Cardiac fibroblast (primary cell): ENCODE data around the gene PPP2R3B.

ENCODE experiments used
- DNase-seq, 2 donors: peaks; one replicate each; pipeline versions ENCODE4 v3.0.0 to v3.0.0-alpha.2; 2010; ENCODE audit warnings: low read depth in 2 of 2
- H3K4me3 ChIP-seq, 2 donors: replicated peaks in 1 of 2; 1 replicate in 1 of 2; 2 replicates in 1 of 2; pipeline ENCODE4 v1.5.1; 2011; ENCODE audit warnings: low read depth in 2 of 2, low read length in 2 of 2, mild to moderate bottlenecking in 2 of 2, moderate library complexity in 1 of 2
- TF ChIP-seq, protein P1 (sequence below): IDR thresholded peaks from one replicate; pipeline ENCODE4 v1.5.1; 2011; ENCODE audit warnings: low read depth, mild to moderate bottlenecking, low read length, inconsistent platforms

PPP2R3B gene

GRCh38 chrX:357693-358471, 28.8 kb downstream of the PPP2R3B start:
- H3K4me3 ChIP-seq, result no peak overlapping the region
- DNase-seq, result peak; percentile 37 to 79
- TF ChIP-seq, protein P1, sequence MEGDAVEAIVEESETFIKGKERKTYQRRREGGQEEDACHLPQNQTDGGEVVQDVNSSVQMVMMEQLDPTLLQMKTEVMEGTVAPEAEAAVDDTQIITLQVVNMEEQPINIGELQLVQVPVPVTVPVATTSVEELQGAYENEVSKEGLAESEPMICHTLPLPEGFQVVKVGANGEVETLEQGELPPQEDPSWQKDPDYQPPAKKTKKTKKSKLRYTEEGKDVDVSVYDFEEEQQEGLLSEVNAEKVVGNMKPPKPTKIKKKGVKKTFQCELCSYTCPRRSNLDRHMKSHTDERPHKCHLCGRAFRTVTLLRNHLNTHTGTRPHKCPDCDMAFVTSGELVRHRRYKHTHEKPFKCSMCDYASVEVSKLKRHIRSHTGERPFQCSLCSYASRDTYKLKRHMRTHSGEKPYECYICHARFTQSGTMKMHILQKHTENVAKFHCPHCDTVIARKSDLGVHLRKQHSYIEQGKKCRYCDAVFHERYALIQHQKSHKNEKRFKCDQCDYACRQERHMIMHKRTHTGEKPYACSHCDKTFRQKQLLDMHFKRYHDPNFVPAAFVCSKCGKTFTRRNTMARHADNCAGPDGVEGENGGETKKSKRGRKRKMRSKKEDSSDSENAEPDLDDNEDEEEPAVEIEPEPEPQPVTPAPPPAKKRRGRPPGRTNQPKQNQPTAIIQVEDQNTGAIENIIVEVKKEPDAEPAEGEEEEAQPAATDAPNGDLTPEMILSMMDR, result no peak

DNA sequence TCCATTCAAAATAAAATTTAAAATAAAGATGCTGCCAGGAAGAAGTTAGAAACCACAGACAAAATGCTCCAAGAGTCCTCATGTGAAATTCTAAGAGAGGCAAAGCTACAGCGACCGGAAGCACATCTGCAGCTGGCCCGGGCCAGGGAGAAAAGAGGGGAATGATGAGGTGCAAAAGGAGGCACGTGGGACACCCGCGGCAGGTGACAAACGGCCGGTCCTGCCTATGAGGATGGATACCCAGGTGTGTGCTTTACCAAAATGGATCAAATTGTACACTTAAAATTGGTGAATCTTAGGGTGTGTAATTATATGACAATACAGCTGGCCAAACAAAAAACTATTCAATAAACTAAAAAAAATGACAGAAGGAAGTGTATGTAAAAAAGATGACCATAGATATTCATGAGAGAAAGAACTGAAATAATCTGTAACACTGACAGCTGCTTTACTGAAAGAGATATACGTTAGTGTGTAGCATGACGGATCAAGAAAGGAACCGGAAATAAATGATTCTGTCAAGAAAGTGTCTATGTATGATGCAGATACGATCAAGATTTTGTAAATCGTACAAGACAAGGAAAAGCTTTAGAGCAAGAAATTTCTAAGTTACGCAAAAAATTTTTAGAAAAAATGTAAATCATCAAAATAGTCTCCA, 29.5 kb downstream of the PPP2R3B start:
- H3K4me3 ChIP-seq, result no peak overlapping the region
- DNase-seq, result no peak
- TF ChIP-seq, protein P1, result no peak

DNA sequence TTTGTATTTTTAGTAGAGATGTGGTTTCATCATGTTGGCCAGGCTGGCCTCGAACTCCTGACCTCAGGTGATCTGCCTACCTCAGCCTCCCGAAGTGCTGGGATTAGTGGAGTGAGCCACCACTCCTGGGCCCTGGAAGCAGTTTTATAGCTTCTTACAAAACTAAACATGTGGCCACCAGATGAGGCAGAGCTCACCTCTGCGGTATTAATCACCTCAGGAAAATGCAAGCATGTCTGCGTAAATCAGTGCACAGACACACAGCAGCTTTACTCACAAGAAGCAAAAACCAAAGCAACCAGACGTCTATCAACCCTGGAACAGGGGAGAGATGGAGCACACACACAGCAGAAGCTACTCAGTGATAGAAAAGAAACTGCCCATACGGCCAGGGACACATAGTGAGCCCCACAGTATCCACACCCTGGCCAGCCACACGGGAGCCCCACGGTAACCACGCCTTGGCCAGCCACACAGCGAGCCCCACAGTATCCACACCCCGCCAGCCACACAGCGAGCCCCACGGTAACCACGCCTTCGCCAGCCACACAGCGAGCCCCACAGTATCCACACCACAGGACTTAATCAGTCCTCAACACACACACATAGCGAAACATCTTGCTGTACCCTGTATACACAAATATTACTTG, 30.2 kb downstream of the PPP2R3B start:
- TF ChIP-seq, protein P1, result no peak
- no peak overlapping the region for H3K4me3 ChIP-seq
- DNase-seq, result no peak

DNA sequence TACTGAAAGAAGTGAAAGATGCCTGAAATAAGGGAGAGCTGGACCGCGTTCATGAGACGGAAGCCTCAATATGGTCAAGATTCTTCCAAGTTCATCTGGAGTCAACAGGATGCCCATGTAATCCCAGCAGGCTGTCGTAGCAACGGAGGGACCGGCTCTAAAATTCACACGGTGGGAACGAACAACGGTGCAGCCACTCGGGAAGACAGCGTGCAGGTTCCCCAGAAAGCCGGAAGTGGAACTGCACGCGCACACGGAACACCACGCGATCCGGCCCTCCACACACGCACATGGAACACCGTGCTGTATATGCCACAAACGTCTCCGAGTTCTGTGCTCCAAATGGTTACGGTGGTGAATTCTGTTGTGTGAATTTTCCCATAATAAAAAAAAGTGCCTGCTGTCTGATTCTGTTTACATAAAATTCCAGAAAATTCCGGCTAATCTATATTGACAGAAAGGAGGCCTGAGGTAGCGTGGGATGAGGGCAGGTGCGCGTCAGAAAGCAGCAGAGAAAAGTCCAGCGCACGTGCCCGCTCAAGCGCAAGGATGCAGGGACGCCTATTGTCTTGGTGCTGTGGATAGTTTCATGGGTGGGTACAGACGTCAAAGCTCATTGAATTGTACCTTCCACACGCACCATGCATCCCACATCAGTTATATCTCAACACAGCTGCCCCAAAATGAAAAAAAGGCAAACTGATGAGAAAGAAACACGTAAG, 31.2 kb downstream of the PPP2R3B start:
- no peak overlapping the region for H3K4me3 ChIP-seq
- TF ChIP-seq, protein P1, result no peak
- no peak for DNase-seq

DNA sequence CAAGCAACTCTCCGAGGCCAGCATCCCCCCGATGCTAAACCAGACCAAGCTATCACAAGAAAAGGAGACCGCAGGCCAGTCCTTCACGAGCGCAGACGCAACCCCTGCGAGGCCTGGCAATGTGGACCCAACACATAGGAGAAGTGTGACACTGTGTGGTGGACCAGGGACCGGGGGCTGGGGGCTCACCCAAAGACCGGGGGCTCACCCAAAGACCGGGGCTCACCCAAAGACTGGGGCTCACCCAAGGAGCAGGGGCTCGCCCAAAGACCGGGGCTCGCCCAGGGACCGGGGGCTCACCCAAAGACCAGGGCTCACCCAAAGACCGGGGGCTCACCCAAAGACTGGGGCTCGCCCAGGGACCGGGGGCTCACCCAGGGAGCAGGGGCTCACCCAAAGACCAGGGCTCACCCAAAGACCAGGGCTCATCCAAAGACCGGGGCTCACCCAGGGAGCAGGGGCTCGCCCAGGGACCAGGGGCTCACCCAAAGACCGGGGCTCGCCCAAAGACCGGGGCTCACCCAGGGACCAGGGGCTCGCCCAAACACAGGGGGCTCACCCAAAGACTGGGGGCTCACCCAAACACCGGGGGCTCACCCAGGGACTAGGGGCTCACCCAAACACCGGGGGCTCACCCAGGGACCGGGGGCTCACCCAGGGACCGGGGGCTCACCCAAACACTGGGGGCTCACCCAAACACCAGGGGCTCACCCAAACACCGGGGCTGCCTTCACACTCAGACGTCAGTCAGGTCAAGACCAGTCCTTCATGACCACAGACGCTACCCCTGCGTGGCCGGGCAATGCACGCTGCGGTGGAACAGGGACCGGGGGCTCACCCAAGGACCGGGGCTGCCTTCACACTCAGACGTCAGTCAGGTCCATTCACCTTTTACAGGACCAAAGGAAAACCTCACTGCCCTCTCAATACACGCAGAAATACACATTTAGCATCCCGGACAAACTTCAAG, 32.9 kb downstream of the PPP2R3B start:
- TF ChIP-seq, protein P1, result no peak
- DNase-seq, result no peak
- H3K4me3 ChIP-seq, result no peak overlapping the region
